H9 (cell line): ENCODE results near the gene TMEM51. TPM values are rescaled to one million over a fixed set of nuclear protein-coding genes. Genes with fewer than 3 reads are reported as not detected.

Experiments
- DNase-seq: peaks from one replicate; pipeline ENCODE4 v3.0.0-alpha.2; 2017
- H2AFZ ChIP-seq: one replicate; pipeline ENCODE4 v1.6.1; 2013; ENCODE audit warnings: mild to moderate bottlenecking, low read length, control low read depth, moderate library complexity
- H2AK5ac ChIP-seq: 2 replicates; pipeline ENCODE4 v1.6.1; 2013; ENCODE audit warnings: low read length, control low read depth, mixed read lengths; ENCODE audit not compliant: insufficient read length
- H2BK120ac ChIP-seq: one replicate; pipeline ENCODE4 v1.6.1; 2013; ENCODE audit warnings: low read depth, mild to moderate bottlenecking, low read length, control low read depth, inconsistent platforms; ENCODE audit not compliant: poor library complexity, severe bottlenecking
- H2BK12ac ChIP-seq: 2 replicates; pipeline ENCODE4 v1.6.1; 2013; ENCODE audit warnings: low read length, control low read depth, mixed read lengths, low read depth; ENCODE audit not compliant: insufficient read length
- H2BK15ac ChIP-seq: 2 replicates; pipeline ENCODE4 v1.6.1; 2013; ENCODE audit warnings: low read depth, low read length, control low read depth
- H2BK20ac ChIP-seq: one replicate; pipeline ENCODE4 v1.6.1; 2013; ENCODE audit warnings: low read depth, mild to moderate bottlenecking, low read length, control low read depth, inconsistent platforms; ENCODE audit not compliant: poor library complexity, severe bottlenecking
- H2BK5ac ChIP-seq: 2 replicates; pipeline ENCODE4 v1.6.1; 2013; ENCODE audit warnings: low read length, control low read depth, mixed read lengths; ENCODE audit not compliant: insufficient read length
- H3K14ac ChIP-seq: 2 replicates; pipeline ENCODE4 v1.6.1; 2013; ENCODE audit warnings: low read length, control low read depth; ENCODE audit not compliant: insufficient read depth
- H3K18ac ChIP-seq: 2 replicates; pipeline ENCODE4 v1.6.1; 2013; ENCODE audit warnings: low read depth, mild to moderate bottlenecking, mixed read lengths, low read length, control low read depth; ENCODE audit not compliant: insufficient read length
- H3K23ac ChIP-seq: 2 replicates; pipeline ENCODE4 v1.6.1; 2013; ENCODE audit warnings: low read length, control low read depth, mixed read lengths, low read depth; ENCODE audit not compliant: insufficient read length
- H3K23me2 ChIP-seq: 2 replicates; pipeline ENCODE4 v1.6.1; 2013; ENCODE audit warnings: low read depth, mild to moderate bottlenecking, mixed read lengths, low read length, control low read depth; ENCODE audit not compliant: insufficient read length, poor library complexity, severe bottlenecking
- H3K27ac ChIP-seq: 2 replicates; pipeline ENCODE4 v1.5.1; 2013; ENCODE audit warnings: low read length, control low read depth, mixed read lengths, low read depth; ENCODE audit not compliant: insufficient read length
- H3K27me3 ChIP-seq: 2 replicates; pipeline ENCODE4 v1.6.1; 2013; ENCODE audit warnings: low read length, control low read depth, inconsistent platforms; ENCODE audit not compliant: insufficient read depth
- H3K4ac ChIP-seq: 2 replicates; pipeline ENCODE4 v1.6.1; 2013; ENCODE audit warnings: low read depth, mild to moderate bottlenecking, control low read depth, inconsistent platforms, low read length, moderate library complexity
- H3K4me1 ChIP-seq: 2 replicates; pipeline ENCODE4 v1.6.1; 2013; ENCODE audit warnings: low read length, control low read depth, inconsistent platforms; ENCODE audit not compliant: insufficient read depth
- H3K4me2 ChIP-seq: 2 replicates; pipeline ENCODE4 v1.6.1; 2013; ENCODE audit warnings: low read length, control low read depth, mixed read lengths; ENCODE audit not compliant: insufficient read length, insufficient read depth
- H3K56ac ChIP-seq: 2 replicates; pipeline ENCODE4 v1.6.1; 2013; ENCODE audit warnings: low read depth, mild to moderate bottlenecking, mixed read lengths, low read length, control low read depth; ENCODE audit not compliant: insufficient read length
- H3K79me1 ChIP-seq: 2 replicates; pipeline ENCODE4 v1.6.1; 2013; ENCODE audit warnings: low read depth, mild to moderate bottlenecking, moderate library complexity, low read length, control low read depth, inconsistent platforms; ENCODE audit not compliant: insufficient read depth, poor library complexity, severe bottlenecking
- H3K79me2 ChIP-seq: 2 replicates; pipeline ENCODE4 v1.6.1; 2013; ENCODE audit warnings: low read length, control low read depth, inconsistent platforms; ENCODE audit not compliant: insufficient read depth
- H3K9ac ChIP-seq: 2 replicates; pipeline ENCODE4 v1.6.1; 2013; ENCODE audit warnings: low read length, control low read depth, mixed read lengths; ENCODE audit not compliant: insufficient read length; ENCODE audit errors: extremely low read depth
- H3K9me3 ChIP-seq: one replicate; pipeline ENCODE4 v1.6.1; 2013; ENCODE audit warnings: low read depth, low read length, inconsistent platforms; ENCODE audit not compliant: control insufficient read depth
- H3T11ph ChIP-seq: one replicate; pipeline ENCODE4 v1.6.1; 2013; ENCODE audit warnings: mild to moderate bottlenecking, low read length, control low read depth, inconsistent platforms
- H4K20me1 ChIP-seq: one replicate; pipeline ENCODE4 v1.6.1; 2013; ENCODE audit not compliant: control insufficient read depth, insufficient read length, insufficient read depth
- H4K5ac ChIP-seq: 2 replicates; pipeline ENCODE4 v1.6.1; 2013; ENCODE audit warnings: low read depth, mild to moderate bottlenecking, mixed read lengths, low read length, control low read depth; ENCODE audit not compliant: insufficient read length
- H4K8ac ChIP-seq: replicated peaks from 2 replicates; pipeline ENCODE4 v1.6.1; 2013; ENCODE audit warnings: low read length, control low read depth, mixed read lengths, low read depth; ENCODE audit not compliant: insufficient read length
- H4K91ac ChIP-seq: 2 replicates; pipeline ENCODE4 v1.6.1; 2013; ENCODE audit warnings: low read depth, mild to moderate bottlenecking, moderate library complexity, mixed read lengths, low read length, control low read depth; ENCODE audit not compliant: insufficient read length
- H3K27ac Mint-ChIP-seq, 3 experiments: 2 replicates in 2 of 3; 3 replicates in 1 of 3; pipeline ENCODE4 v1.8.0; 2020 to 2021; ENCODE audit warnings: mixed read lengths in 3 of 3, mild to moderate bottlenecking in 1 of 3, moderate library complexity in 1 of 3
- H3K27me3 Mint-ChIP-seq: 2 replicates; pipeline ENCODE4 v1.8.0; 2021; ENCODE audit warnings: low read depth, mild to moderate bottlenecking, moderate library complexity, mixed read lengths
- H3K36me3 Mint-ChIP-seq, 3 experiments: 2 replicates in 2 of 3; 3 replicates in 1 of 3; pipeline ENCODE4 v1.8.0; 2020 to 2021; ENCODE audit warnings: low read depth in 3 of 3, mixed read lengths in 3 of 3; ENCODE audit not compliant: insufficient read depth in 1 of 3
- H3K4me1 Mint-ChIP-seq, 2 experiments: 2 replicates each; pipeline ENCODE4 v1.8.0; 2020; ENCODE audit warnings: mixed read lengths in 2 of 2
- H3K4me3 Mint-ChIP-seq, 2 experiments: 2 replicates in 1 of 2; 3 replicates in 1 of 2; pipeline ENCODE4 v1.8.0; 2020 to 2021; ENCODE audit warnings: mild to moderate bottlenecking in 2 of 2, mixed read lengths in 2 of 2, moderate library complexity in 1 of 2
- H3K9me3 Mint-ChIP-seq, 2 experiments: 2 replicates in 1 of 2; 3 replicates in 1 of 2; pipeline ENCODE4 v1.8.0; 2020; ENCODE audit warnings: mild to moderate bottlenecking in 2 of 2, mixed read lengths in 2 of 2, moderate library complexity in 1 of 2
- WGBS: extraction: QIAGEN DNeasy Blood & Tissue Kit; methylation state at CpG from one replicate; pipeline ENCODE4 v1.1.7; 2013; ENCODE audit warnings: missing lambda C conversion rate, low lambda C conversion rate, mixed read lengths; ENCODE audit not compliant: insufficient read length; ENCODE audit errors: extremely low coverage; 5-methylcytosine and 5-hydroxymethylcytosine counted together
- total RNA-seq: library from RNA; stranded (reverse); gene quantifications from 2 replicates; pipeline ENCODE4 v1.2.1, GENCODE V29; 2021
- TF ChIP-seq, protein P1 (sequence below): fragments of 200-600 bp; sonication (generic); conservative IDR thresholded peaks from 3 replicates; pipeline ENCODE4 v1.8.0; 2021; ENCODE audit warnings: antibody characterized with exemption, mild to moderate bottlenecking

TMEM51 gene
- total RNA-seq, 1 experiment from 2014 or later, result 4.6 TPM

DNA sequence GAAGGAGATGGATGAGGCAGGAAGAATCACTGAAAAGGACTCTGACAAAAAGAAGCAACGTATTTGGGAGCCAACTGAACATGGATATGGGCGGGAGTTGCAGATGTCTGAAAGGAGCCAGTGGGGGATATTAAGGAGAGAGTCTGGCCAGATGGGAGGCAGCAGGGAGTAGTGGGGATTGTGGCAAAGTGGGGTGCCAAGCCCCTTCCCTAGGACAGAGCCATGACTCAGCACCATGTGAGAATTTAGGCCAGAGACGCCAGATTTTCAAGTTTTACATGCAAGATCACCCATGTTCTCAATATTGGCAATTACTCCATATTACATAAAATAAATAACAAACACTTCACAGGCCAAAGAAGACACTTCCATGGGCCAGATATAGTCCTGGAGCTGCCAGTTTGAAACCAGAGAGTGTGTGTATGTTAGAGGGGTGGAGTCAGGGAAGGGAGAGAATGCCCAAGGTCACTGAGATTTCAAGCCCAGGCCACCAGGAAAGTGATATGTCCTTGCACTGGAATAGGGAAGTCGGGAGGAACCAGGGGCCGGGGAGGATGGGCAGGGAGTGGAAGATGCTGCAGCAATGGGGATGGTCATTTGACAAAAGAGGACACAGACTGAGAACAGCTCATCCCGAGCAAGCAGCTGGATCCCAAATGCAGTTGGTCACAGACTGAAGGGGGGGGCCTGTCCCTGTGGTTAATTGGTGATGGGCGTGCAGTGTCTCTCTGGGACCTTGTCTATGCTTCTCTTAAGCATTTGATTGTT, 23.5 kb downstream of the TMEM51 start:
- Histone ChIP-seq H2AFZ (no peak overlapping the region), H3T11ph (no peak overlapping the region), H3K56ac (no peak overlapping the region), H2BK20ac (no peak overlapping the region), H4K5ac (no peak overlapping the region), H3K9me3 (no peaks in the 10 kb centered on the region), H3K79me1 (no peaks in the 10 kb centered on the region), H3K23me2 (no peaks in the 10 kb centered on the region), H2BK12ac (no peak overlapping the region), H4K8ac (no peak overlapping the region), H3K27ac (no peak overlapping the region), H3K9ac (no peak overlapping the region), H4K20me1 (no peaks in the 10 kb centered on the region), H2BK120ac (no peak overlapping the region), H3K23ac (no peak overlapping the region), H2BK5ac (no peak overlapping the region), H3K27me3 (no peaks in the 10 kb centered on the region), H3K4ac (no peak overlapping the region), H3K14ac (no peak overlapping the region), H3K4me2 (no peak overlapping the region), H2AK5ac (no peak overlapping the region), H3K18ac (no peak overlapping the region), H3K79me2 (no peaks in the 10 kb centered on the region), H4K91ac (no peak overlapping the region), H3K4me1 (peaks cover 2% of the 10 kb centered on the region; the same call in 1 of the 2 replicates), H2BK15ac (no peak overlapping the region)
- TF ChIP-seq, protein P1, sequence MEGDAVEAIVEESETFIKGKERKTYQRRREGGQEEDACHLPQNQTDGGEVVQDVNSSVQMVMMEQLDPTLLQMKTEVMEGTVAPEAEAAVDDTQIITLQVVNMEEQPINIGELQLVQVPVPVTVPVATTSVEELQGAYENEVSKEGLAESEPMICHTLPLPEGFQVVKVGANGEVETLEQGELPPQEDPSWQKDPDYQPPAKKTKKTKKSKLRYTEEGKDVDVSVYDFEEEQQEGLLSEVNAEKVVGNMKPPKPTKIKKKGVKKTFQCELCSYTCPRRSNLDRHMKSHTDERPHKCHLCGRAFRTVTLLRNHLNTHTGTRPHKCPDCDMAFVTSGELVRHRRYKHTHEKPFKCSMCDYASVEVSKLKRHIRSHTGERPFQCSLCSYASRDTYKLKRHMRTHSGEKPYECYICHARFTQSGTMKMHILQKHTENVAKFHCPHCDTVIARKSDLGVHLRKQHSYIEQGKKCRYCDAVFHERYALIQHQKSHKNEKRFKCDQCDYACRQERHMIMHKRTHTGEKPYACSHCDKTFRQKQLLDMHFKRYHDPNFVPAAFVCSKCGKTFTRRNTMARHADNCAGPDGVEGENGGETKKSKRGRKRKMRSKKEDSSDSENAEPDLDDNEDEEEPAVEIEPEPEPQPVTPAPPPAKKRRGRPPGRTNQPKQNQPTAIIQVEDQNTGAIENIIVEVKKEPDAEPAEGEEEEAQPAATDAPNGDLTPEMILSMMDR, result no peak
- Mint-ChIP-seq H3K27me3 (peaks cover 1% of the 10 kb centered on the region; the same call in 1 of the 2 replicates), H3K4me3 (no peak overlapping the region), H3K36me3 (peaks cover 0 to 4% (median 0%) of the 10 kb centered on the region in 3 experiments; a peak in 1 of 7 replicates), H3K4me1 (peaks cover 20 to 39% of the 10 kb centered on the region in 2 experiments), H3K27ac (no peak overlapping the region; a peak in 2 of 7 replicates), H3K9me3 (no peaks in the 10 kb centered on the region)
- DNase-seq, result no peak
- no CpG with 5 or more reads among the region's 7 CpGs for WGBS
